ENCODE data around the gene XPR1.

The XPR1 gene

GRCh38 chr1:180859306-180859705, 227.5 kb downstream of the XPR1 start:
- no peak for TF ChIP-seq REST (IDR thresholded peaks at IDR 0.05; ENCODE audit: low read depth)
- TF ChIP-seq NFIC (IDR thresholded peaks at IDR 0.05), result no peak

GRCh38 chr1:180860535-180860934, 228.7 kb downstream of the XPR1 start:
- TF ChIP-seq TCF12 (IDR thresholded peaks at IDR 0.05; ENCODE audit: low read depth) (no peak), EP300 (IDR thresholded peaks at IDR 0.05; ENCODE audit: borderline replicate concordance) (no peak), NFIC (IDR thresholded peaks at IDR 0.05) (no peak), YY1 (IDR thresholded peaks at IDR 0.05; ENCODE audit: low read depth) (no peak), RAD21 (IDR thresholded peaks at IDR 0.05; ENCODE audit: low read depth) (no peak)

- TF ChIP-seq EP300 (IDR thresholded peaks at IDR 0.05; ENCODE audit: borderline replicate concordance), result no peak
- no peak for TF ChIP-seq TEAD4 (IDR thresholded peaks at IDR 0.05)
- no peak for TF ChIP-seq MAX (IDR thresholded peaks at IDR 0.05)
- TF ChIP-seq USF1 (IDR thresholded peaks at IDR 0.05), result no peak
- no peak for TF ChIP-seq ZBTB7A (IDR thresholded peaks at IDR 0.05; ENCODE audit: low read depth)
- TF ChIP-seq NFIC (IDR thresholded peaks at IDR 0.05), result no peak
- no peak for TF ChIP-seq RAD21 (IDR thresholded peaks at IDR 0.05; ENCODE audit: low read depth)
- no peak for TF ChIP-seq CREB1 (IDR thresholded peaks at IDR 0.05; ENCODE audit: low read depth)
- TF ChIP-seq REST (IDR thresholded peaks at IDR 0.05; ENCODE audit: low read depth), result no peak
- no peak for TF ChIP-seq TAF1 (IDR thresholded peaks at IDR 0.05; ENCODE audit: low read depth)
- no peak for TF ChIP-seq YY1 (IDR thresholded peaks at IDR 0.05; ENCODE audit: low read depth)
- TF ChIP-seq FOXM1 (IDR thresholded peaks at IDR 0.05; ENCODE audit: borderline replicate concordance, low read depth), result no peak
- no peak for TF ChIP-seq CEBPB (IDR thresholded peaks at IDR 0.05)
- TF ChIP-seq TCF12 (IDR thresholded peaks at IDR 0.05; ENCODE audit: low read depth), result no peak
Measured at GRCh38 chr1:180862305-180862704, 230.5 kb downstream of the XPR1 start.

GRCh38 chr1:180863158-180863775, 231.4 kb downstream of the XPR1 start:
- peak; percentile 86 for TF ChIP-seq RAD21 (IDR thresholded peaks at IDR 0.05; ENCODE audit: low read depth)
- TF ChIP-seq YY1 (IDR thresholded peaks at IDR 0.05; ENCODE audit: low read depth), result no peak

GRCh38 chr1:180881806-180882509, 250.1 kb downstream of the XPR1 start:
- TF ChIP-seq FOXM1 (IDR thresholded peaks at IDR 0.05; ENCODE audit: borderline replicate concordance, low read depth), result no peak
- peak; percentile 75 for TF ChIP-seq RAD21 (IDR thresholded peaks at IDR 0.05; ENCODE audit: low read depth)

GRCh38 chr1:180884588-180885300, 252.9 kb downstream of the XPR1 start:
- TF ChIP-seq ZBTB7A (IDR thresholded peaks at IDR 0.05; ENCODE audit: low read depth), result no peak
- TF ChIP-seq REST (IDR thresholded peaks at IDR 0.05; ENCODE audit: low read depth), result no peak
- no peak for TF ChIP-seq TCF12 (IDR thresholded peaks at IDR 0.05; ENCODE audit: low read depth)
- TF ChIP-seq MAX (IDR thresholded peaks at IDR 0.05), result no peak
- TF ChIP-seq TEAD4 (IDR thresholded peaks at IDR 0.05), result no peak
- no peak for TF ChIP-seq TAF1 (IDR thresholded peaks at IDR 0.05; ENCODE audit: low read depth)

All from Ishikawa (cell line).